IMR-90 (cell line): ENCODE measurements around the gene HS3ST5.

ENCODE experiments used
- POLR2A ChIP-seq: IDR thresholded peaks from 2 replicates; pipeline ENCODE4 v1.6.1; 2012; ENCODE audit warnings: mild to moderate bottlenecking, low read depth, low read length
- RAD21 ChIP-seq: IDR thresholded peaks from 2 replicates; pipeline ENCODE4 v1.6.1; 2012; ENCODE audit warnings: low read length, improper control_type of control experiment
- SMC3 ChIP-seq: fragments of 150-350 bp; IDR thresholded peaks from 2 replicates; pipeline ENCODE4 v1.6.1; 2016; ENCODE audit warnings: low read depth, mild to moderate bottlenecking, antibody characterized with exemption, low read length, moderate library complexity
- TF ChIP-seq, protein P1 (sequence below): conservative IDR thresholded peaks from 2 replicates; pipeline ENCODE4 v1.5.1; 2012; ENCODE audit warnings: mild to moderate bottlenecking, low read depth, low read length, improper control_type of control experiment
- TF ChIP-seq, protein P2 (sequence below): fragments of 150-350 bp; IDR thresholded peaks from 2 replicates; pipeline ENCODE4 v1.6.1; 2016; ENCODE audit warnings: low read depth, mild to moderate bottlenecking, low read length, moderate library complexity, borderline replicate concordance

DNA sequence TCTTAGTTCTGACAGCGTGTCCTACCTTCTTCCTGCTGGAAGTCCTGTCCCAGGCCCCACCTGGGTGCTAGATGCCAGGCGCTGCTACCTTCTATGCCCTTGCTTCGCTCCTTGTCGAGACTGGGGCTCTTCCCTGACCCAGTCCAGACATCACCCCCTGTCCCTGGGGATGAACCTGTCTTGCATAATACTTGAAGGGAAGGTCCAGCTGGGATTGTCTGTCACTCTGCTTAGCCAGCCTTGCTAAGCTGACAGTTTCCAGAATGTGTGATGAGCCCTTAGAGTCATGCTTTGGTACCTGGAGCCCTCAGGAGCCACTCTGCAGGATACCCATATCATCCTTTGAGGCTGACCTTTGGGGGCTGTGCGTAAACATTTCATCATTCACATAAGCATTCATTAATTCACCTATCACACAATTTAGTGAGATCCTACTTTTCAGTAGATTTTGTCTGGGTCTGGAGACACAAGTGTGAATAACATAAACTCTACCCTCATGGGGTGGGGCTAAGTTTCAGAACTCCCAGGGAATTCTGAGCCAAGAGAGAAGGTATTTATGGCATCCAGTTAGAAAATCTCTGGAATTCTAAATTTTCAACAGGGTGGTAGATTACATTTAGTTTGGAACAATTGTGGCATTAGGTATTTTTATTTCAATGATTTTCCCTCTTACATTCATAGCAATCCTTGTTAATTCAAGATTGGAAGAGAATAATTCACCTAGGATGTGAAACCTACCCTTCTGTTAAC is 220.7 kb downstream of the HS3ST5 start:
- TF ChIP-seq SMC3 (no peak), POLR2A (no peak), RAD21 (no peak)
- TF ChIP-seq, protein P1, sequence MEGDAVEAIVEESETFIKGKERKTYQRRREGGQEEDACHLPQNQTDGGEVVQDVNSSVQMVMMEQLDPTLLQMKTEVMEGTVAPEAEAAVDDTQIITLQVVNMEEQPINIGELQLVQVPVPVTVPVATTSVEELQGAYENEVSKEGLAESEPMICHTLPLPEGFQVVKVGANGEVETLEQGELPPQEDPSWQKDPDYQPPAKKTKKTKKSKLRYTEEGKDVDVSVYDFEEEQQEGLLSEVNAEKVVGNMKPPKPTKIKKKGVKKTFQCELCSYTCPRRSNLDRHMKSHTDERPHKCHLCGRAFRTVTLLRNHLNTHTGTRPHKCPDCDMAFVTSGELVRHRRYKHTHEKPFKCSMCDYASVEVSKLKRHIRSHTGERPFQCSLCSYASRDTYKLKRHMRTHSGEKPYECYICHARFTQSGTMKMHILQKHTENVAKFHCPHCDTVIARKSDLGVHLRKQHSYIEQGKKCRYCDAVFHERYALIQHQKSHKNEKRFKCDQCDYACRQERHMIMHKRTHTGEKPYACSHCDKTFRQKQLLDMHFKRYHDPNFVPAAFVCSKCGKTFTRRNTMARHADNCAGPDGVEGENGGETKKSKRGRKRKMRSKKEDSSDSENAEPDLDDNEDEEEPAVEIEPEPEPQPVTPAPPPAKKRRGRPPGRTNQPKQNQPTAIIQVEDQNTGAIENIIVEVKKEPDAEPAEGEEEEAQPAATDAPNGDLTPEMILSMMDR = no peak
- TF ChIP-seq, protein P2, sequence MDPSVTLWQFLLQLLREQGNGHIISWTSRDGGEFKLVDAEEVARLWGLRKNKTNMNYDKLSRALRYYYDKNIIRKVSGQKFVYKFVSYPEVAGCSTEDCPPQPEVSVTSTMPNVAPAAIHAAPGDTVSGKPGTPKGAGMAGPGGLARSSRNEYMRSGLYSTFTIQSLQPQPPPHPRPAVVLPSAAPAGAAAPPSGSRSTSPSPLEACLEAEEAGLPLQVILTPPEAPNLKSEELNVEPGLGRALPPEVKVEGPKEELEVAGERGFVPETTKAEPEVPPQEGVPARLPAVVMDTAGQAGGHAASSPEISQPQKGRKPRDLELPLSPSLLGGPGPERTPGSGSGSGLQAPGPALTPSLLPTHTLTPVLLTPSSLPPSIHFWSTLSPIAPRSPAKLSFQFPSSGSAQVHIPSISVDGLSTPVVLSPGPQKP = no peak
